GM21786 (cell line): ENCODE data around the gene ERN2.

Source experiments
- ATAC-seq: cut with Tn5 transposase; IDR thresholded peaks from one replicate; pipeline ENCODE4 v1.9.1; 2021; ENCODE audit not compliant: unreplicated experiment

The ERN2 gene

DNA sequence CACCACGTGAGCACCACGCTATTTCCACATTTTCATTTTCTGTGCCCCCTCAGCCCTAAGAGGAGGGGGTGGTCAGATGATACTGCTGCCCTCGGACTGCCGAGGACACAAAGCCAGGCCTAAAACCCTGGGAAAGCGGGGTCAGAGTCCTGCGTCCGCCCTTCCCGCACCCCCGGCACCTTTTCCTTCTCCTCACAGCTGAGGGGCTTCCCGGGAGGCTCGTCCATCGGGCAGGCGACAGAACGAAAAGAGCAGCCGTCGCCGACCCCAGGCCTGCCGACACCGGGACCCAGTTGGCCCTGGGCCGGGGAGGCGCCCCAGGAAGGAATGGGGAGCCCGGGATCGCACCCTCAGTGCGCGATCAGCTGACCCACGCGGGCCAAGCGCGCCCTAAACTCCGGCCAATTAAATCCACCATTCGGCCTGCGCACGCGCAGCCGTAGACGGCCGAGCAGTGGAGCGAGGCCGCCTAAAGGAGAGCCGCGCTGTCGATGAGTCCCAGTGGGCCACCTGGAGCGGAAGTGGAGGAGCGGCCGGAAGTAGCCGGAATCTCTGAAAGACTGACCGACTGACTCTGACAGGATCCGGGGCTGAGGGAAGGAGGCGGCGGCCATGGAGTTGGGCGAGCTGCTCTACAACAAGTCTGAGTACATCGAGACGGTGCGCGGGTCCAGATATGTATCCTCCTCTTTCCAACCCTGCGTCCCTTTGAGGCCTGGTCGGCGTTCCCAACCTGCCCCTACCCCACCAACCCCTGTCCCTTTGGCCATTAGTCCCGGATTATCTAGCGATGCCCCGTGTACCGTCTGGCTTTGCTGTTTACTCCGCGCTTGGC, 71.9 kb downstream of the ERN2 start, which contains the start of the genes DCTN5 and PALB2:
TSS of gene DCTN5 (plus strand) at position 536 of the 835 bp plus-strand sequence. CDS start at position 613, 77 bp downstream.
TSS of gene PALB2 (minus strand) at position 380 of the 835 bp plus-strand sequence. CDS start at position 227, 153 bp downstream.
- peak; percentile 95 for ATAC-seq

DNA sequence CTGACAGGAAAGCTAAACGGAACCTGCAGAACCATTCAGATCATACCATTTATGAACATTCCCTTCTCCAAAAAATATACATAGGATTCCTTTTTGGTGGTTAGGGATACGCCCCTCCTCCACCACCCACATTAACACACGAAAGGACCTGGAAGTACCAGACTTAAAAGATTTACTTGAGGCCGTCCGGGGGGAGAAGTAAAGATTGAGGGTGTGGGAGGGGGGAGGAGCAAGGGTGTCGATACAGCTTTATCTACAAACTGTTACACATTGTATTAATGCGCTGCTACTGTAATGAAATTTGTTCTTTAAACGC, 72.4 kb downstream of the ERN2 start:
- ATAC-seq = no peak
